SHP77 (cell line): ENCODE results near the gene GALNT16.
"Not testable (repeated sequence)": the region's sequence is repeated elsewhere in the genome, so short reads cannot be mapped to it uniquely, and the experiment has no call there.

ENCODE experiments used
- DNase-seq, 2 experiments: peaks; one replicate each; lab custom pipeline; 2025; lab: John Stamatoyannopoulos, UW

The GALNT16 gene

GRCh38 chr14:69259527-69260189 lies at the start of gene GALNT16:
GALNT16 (plus strand) TSS chr14:69260158; CDS start chr14:69260291, 133 bp downstream.
- DNase-seq, result no peak

- no peak for DNase-seq
Measured at GRCh38 chr14:69214393-69214792, 45.6 kb upstream of the GALNT16 start.

- DNase-seq, result not testable (repeated sequence)
Measured at GRCh38 chr14:69217663-69218062, 42.3 kb upstream of the GALNT16 start.

GRCh38 chr14:69224946-69225345 lies 35.0 kb upstream of the GALNT16 start:
- DNase-seq, result no peak

- no peak for DNase-seq
Measured at GRCh38 chr14:69226178-69226577, 33.8 kb upstream of the GALNT16 start.

GRCh38 chr14:69226736-69227135 lies 33.2 kb upstream of the GALNT16 start:
- no peak for DNase-seq

GRCh38 chr14:69231486-69231885 lies 28.5 kb upstream of the GALNT16 start:
- no peak for DNase-seq

GRCh38 chr14:69232388-69232787 lies 27.6 kb upstream of the GALNT16 start:
- no peak for DNase-seq

GRCh38 chr14:69234106-69234505 lies 25.9 kb upstream of the GALNT16 start:
- no peak for DNase-seq

- DNase-seq, result no peak
Measured at GRCh38 chr14:69235708-69236107, 24.2 kb upstream of the GALNT16 start.

GRCh38 chr14:69237142-69237541 lies 22.8 kb upstream of the GALNT16 start:
- no peak for DNase-seq

- DNase-seq, result no peak
Measured at GRCh38 chr14:69237584-69237983, 22.4 kb upstream of the GALNT16 start.

GRCh38 chr14:69238883-69239282 lies 21.1 kb upstream of the GALNT16 start:
- DNase-seq, result no peak

- DNase-seq, result no peak
Measured at GRCh38 chr14:69240527-69241173, 19.3 kb upstream of the GALNT16 start.

GRCh38 chr14:69241577-69241976 lies 18.4 kb upstream of the GALNT16 start:
- no peak for DNase-seq

- peak; percentile 18 to 48 for DNase-seq
Measured at GRCh38 chr14:69242311-69243224, 17.4 kb upstream of the GALNT16 start.

GRCh38 chr14:69244946-69245345 lies 15.0 kb upstream of the GALNT16 start:
- no peak for DNase-seq

GRCh38 chr14:69246331-69246730 lies 13.6 kb upstream of the GALNT16 start:
- no peak for DNase-seq

- no peak for DNase-seq
Measured at GRCh38 chr14:69247676-69248440, 12.1 kb upstream of the GALNT16 start.

- DNase-seq, result no peak
Measured at GRCh38 chr14:69249603-69250002, 10.4 kb upstream of the GALNT16 start.

GRCh38 chr14:69252851-69253250 lies 7.1 kb upstream of the GALNT16 start:
- no peak for DNase-seq

GRCh38 chr14:69259168-69259526 lies 811 bp upstream of the GALNT16 start:
- no peak for DNase-seq
